SK-N-SH (cell line): ENCODE results near the gene RBMS1. TPM values are rescaled to one million over a fixed set of nuclear protein-coding genes. Genes with fewer than 3 reads are reported as not detected.

Source experiments
- CTCF ChIA-PET: fragments of 300-600, 350-600 bp; formaldehyde crosslinking; extraction: SDS; loops from one replicate; lab custom pipeline; 2021; lab: Yijun Ruan, JAX
- POLR2A ChIA-PET: fragments of 350-600 bp; sonication (Branson Sonifier 250); formaldehyde crosslinking; extraction: SDS; loops from one replicate; lab custom pipeline; 2020; ENCODE audit warnings: antibody characterized with exemption, inconsistent platforms; lab: Yijun Ruan, JAX
- DNase-seq: peaks from one replicate; pipeline ENCODE4 v3.0.0; 2012
- H2AFZ ChIP-seq: fragments of 200-600 bp; sonication (generic); 2 replicates; pipeline ENCODE4 v1.8.1; 2016; ENCODE audit warnings: antibody characterized with exemption, mild to moderate bottlenecking, low read depth
- H3F3A ChIP-seq: fragments of 200-600 bp; sonication (generic); replicated peaks from 2 replicates; pipeline ENCODE3; 2016; ENCODE audit warnings: antibody characterized with exemption, mild to moderate bottlenecking; ENCODE audit not compliant: insufficient read depth
- H3K27ac ChIP-seq, 2 experiments: fragments of 200-500 bp in 1 of 2; fragments of 200-600 bp in 1 of 2; sonication (Bioruptor generic) in 1 of 2; sonication (generic), shearing (Covaris generic) in 1 of 2; 2 replicates each; pipeline versions ENCODE4 v1.5.1 to v1.6.1; 2014 to 2016; ENCODE audit warnings: low read depth in 2 of 2, inconsistent platforms in 1 of 2, low read length in 1 of 2, mild to moderate bottlenecking in 1 of 2, mixed read lengths in 1 of 2
- H3K27me3 ChIP-seq: fragments of 200-600 bp; sonication (generic), shearing (Covaris generic); 2 replicates; pipeline ENCODE4 v1.6.1; 2016; ENCODE audit warnings: mixed run types; ENCODE audit not compliant: insufficient read depth
- H3K36me3 ChIP-seq, 2 experiments: fragments of 200-500 bp in 1 of 2; fragments of 200-600 bp in 1 of 2; sonication (Bioruptor generic) in 1 of 2; sonication (generic) in 1 of 2; replicated peaks in 1 of 2; 2 replicates each; pipeline versions ENCODE3 to v1.5.1; 2014 to 2016; ENCODE audit warnings: low read length in 1 of 2, mild to moderate bottlenecking in 1 of 2; ENCODE audit not compliant: insufficient read depth in 2 of 2, control insufficient read depth in 1 of 2
- H3K4me1 ChIP-seq, 2 experiments: fragments of 200-500 bp in 1 of 2; fragments of 200-600 bp in 1 of 2; sonication (Bioruptor generic) in 1 of 2; sonication (generic), shearing (Covaris generic) in 1 of 2; 2 replicates each; pipeline versions ENCODE4 v1.5.1 to v1.6.1; 2014 to 2016; ENCODE audit warnings: low read depth in 1 of 2, low read length in 1 of 2, mixed run types in 1 of 2; ENCODE audit not compliant: insufficient read depth in 2 of 2, control insufficient read depth in 1 of 2
- H3K4me2 ChIP-seq: fragments of 200-600 bp; sonication (generic), shearing (Covaris generic); 2 replicates; pipeline ENCODE4 v1.6.1; 2017; ENCODE audit warnings: mixed run types
- H3K4me3 ChIP-seq, 2 experiments: fragments of 200-500 bp in 1 of 2; fragments of 200-600 bp in 1 of 2; sonication (Bioruptor generic) in 1 of 2; sonication (generic), shearing (Covaris generic) in 1 of 2; 2 replicates each; pipeline versions ENCODE4 v1.5.1 to v1.8.1; 2014 to 2016; ENCODE audit warnings: low read depth in 2 of 2, inconsistent platforms in 1 of 2, low read length in 1 of 2, mild to moderate bottlenecking in 1 of 2, mixed read lengths in 1 of 2, moderate library complexity in 1 of 2
- H3K79me2 ChIP-seq: fragments of 200-600 bp; sonication (generic); 2 replicates; pipeline ENCODE4 v1.8.1; 2017; ENCODE audit warnings: mild to moderate bottlenecking; ENCODE audit not compliant: insufficient read depth
- H3K9ac ChIP-seq: fragments of 200-600 bp; sonication (generic); 2 replicates; pipeline ENCODE4 v1.6.1; 2017; ENCODE audit warnings: mixed run types
- H3K9me2 ChIP-seq: fragments of 200-600 bp; sonication (generic); 2 replicates; pipeline ENCODE4 v1.6.1; 2017; ENCODE audit warnings: mixed run types
- H3K9me3 ChIP-seq: fragments of 200-600 bp; sonication (generic); 2 replicates; pipeline ENCODE4 v1.6.1; 2017; ENCODE audit warnings: mixed run types, mild to moderate bottlenecking, moderate library complexity
- H4K20me1 ChIP-seq: fragments of 200-600 bp; sonication (generic); 2 replicates; pipeline ENCODE4 v1.6.1; 2017; ENCODE audit warnings: mild to moderate bottlenecking, mixed run types; ENCODE audit not compliant: insufficient read depth
- CHD2 ChIP-seq: fragments of 150-350 bp; IDR thresholded peaks from 2 replicates; pipeline ENCODE4 v1.6.1; 2018; ENCODE audit warnings: low read length; ENCODE audit not compliant: partially characterized antibody
- FOXM1 ChIP-seq: IDR thresholded peaks from 2 replicates; pipeline ENCODE4 v1.4.0; 2012; ENCODE audit warnings: low read depth, mild to moderate bottlenecking
- GATA2 ChIP-seq: sonication (generic); formaldehyde crosslinking; IDR thresholded peaks from 2 replicates; pipeline ENCODE4 v1.5.0; 2020; ENCODE audit warnings: mild to moderate bottlenecking, missing genetic modification reagents
- JUND ChIP-seq: IDR thresholded peaks from 2 replicates; pipeline ENCODE4 v1.4.0; 2012
- MEF2A ChIP-seq: IDR thresholded peaks from 2 replicates; pipeline ENCODE4 v1.4.0; 2012; ENCODE audit warnings: low read depth, borderline replicate concordance
- NRF1 ChIP-seq: IDR thresholded peaks from 2 replicates; pipeline ENCODE4 v1.6.1; 2012; ENCODE audit warnings: low read depth, mild to moderate bottlenecking, low read length
- POLR2AphosphoS5 ChIP-seq: IDR thresholded peaks from 2 replicates; pipeline ENCODE4 v1.6.1; 2012; ENCODE audit warnings: low read depth, low read length
- RAD21 ChIP-seq: IDR thresholded peaks from 2 replicates; pipeline ENCODE4 v1.6.1; 2012; ENCODE audit warnings: mild to moderate bottlenecking, low read length
- TEAD4 ChIP-seq: IDR thresholded peaks from 2 replicates; pipeline ENCODE4 v1.4.0; 2012; ENCODE audit warnings: mild to moderate bottlenecking, borderline replicate concordance; ENCODE audit not compliant: insufficient read depth
- WGBS: methylation state at CpG from one replicate; pipeline ENCODE4 v1.1.6; 2017; ENCODE audit warnings: low lambda C conversion rate; 5-methylcytosine and 5-hydroxymethylcytosine counted together
- polyA plus RNA-seq, 3 experiments: library from polyadenylated mRNA; depleted of rRNA; stranded (reverse); fragments of >200 nt; gene quantifications; 2 replicates each; pipeline ENCODE4 v1.2.3, GENCODE V29; 2012
- TF ChIP-seq, protein P1 (sequence below): fragments of 150-350 bp; IDR thresholded peaks from 2 replicates; pipeline ENCODE4 v1.6.1; 2016; ENCODE audit warnings: mild to moderate bottlenecking, low read depth, low read length
- TF ChIP-seq, protein P2 (sequence below): IDR thresholded peaks from 2 replicates; pipeline ENCODE4 v1.4.0; 2012; ENCODE audit warnings: low read depth, borderline replicate concordance
- TF ChIP-seq, protein P3 (sequence below): fragments of 200-600 bp; sonication (generic); IDR thresholded peaks from 2 replicates; pipeline ENCODE4 v1.6.1; 2017; ENCODE audit warnings: antibody characterized with exemption, mild to moderate bottlenecking, moderate library complexity
- TF ChIP-seq, protein P4 (sequence below): fragments of 150-350 bp; IDR thresholded peaks from 2 replicates; pipeline ENCODE4 v1.6.1; 2017; ENCODE audit warnings: antibody characterized with exemption, low read length, low read depth, borderline replicate concordance

RBMS1 gene
- polyA plus RNA-seq, 1 of the 3 experiments (the other 2 are of a cell fraction) = 56.5 TPM

DNA sequence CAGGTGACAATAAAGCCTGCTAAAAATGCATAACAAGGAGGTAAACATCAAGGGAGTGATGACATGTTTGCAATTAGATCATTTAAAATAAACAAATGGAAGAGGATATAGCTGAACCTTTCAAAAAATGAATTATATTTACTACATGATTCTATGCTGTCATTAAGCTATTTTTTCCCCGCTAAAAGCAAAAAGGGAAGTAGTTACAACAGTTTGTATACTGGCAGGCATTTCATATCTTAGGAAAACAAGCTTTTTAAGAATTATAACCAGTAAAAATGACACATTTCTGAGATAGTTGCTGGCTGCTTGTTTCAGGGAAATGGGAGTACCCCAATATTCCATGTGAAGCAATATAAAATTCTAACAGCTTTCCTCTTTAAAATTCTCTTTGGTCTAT lies 204.5 kb downstream of the RBMS1 start:
- Histone ChIP-seq H3F3A (peaks cover 40% of the 10 kb centered on the region), H3K36me3 (peaks cover 62 to 85% of the 10 kb centered on the region in 2 experiments), H3K4me3 (no peak overlapping the region)
- TF ChIP-seq, protein P1, sequence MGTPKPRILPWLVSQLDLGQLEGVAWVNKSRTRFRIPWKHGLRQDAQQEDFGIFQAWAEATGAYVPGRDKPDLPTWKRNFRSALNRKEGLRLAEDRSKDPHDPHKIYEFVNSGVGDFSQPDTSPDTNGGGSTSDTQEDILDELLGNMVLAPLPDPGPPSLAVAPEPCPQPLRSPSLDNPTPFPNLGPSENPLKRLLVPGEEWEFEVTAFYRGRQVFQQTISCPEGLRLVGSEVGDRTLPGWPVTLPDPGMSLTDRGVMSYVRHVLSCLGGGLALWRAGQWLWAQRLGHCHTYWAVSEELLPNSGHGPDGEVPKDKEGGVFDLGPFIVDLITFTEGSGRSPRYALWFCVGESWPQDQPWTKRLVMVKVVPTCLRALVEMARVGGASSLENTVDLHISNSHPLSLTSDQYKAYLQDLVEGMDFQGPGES = no peak
- TF ChIP-seq, protein P2, sequence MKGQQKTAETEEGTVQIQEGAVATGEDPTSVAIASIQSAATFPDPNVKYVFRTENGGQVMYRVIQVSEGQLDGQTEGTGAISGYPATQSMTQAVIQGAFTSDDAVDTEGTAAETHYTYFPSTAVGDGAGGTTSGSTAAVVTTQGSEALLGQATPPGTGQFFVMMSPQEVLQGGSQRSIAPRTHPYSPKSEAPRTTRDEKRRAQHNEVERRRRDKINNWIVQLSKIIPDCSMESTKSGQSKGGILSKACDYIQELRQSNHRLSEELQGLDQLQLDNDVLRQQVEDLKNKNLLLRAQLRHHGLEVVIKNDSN = no peak
- TF ChIP-seq TEAD4 = no peak
- TF ChIP-seq MEF2A = no peak
- no peak for TF ChIP-seq FOXM1
- no peak for TF ChIP-seq CHD2
- no peak for TF ChIP-seq NRF1
- TF ChIP-seq RAD21 = no peak
- TF ChIP-seq, protein P3, sequence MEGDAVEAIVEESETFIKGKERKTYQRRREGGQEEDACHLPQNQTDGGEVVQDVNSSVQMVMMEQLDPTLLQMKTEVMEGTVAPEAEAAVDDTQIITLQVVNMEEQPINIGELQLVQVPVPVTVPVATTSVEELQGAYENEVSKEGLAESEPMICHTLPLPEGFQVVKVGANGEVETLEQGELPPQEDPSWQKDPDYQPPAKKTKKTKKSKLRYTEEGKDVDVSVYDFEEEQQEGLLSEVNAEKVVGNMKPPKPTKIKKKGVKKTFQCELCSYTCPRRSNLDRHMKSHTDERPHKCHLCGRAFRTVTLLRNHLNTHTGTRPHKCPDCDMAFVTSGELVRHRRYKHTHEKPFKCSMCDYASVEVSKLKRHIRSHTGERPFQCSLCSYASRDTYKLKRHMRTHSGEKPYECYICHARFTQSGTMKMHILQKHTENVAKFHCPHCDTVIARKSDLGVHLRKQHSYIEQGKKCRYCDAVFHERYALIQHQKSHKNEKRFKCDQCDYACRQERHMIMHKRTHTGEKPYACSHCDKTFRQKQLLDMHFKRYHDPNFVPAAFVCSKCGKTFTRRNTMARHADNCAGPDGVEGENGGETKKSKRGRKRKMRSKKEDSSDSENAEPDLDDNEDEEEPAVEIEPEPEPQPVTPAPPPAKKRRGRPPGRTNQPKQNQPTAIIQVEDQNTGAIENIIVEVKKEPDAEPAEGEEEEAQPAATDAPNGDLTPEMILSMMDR = no peak
- TF ChIP-seq, all 33 proteins: peak for 0
- ChIA-PET CTCF (interaction anchor here (0.8 to 2.0 kb wide), 3 partner anchors 10 to 706 kb away, joined by 3 to 5 read pairs (median 3); no protein-coding TSS in a partner anchor), POLR2A (no interaction called here)
- DNase-seq = no peak
- Histone ChIP-seq H4K20me1 (no peaks in the 10 kb centered on the region), H3K4me2 (peak overlapping the region; percentile 11; the same call in 1 of the 2 replicates), H3K27me3 (no peaks in the 10 kb centered on the region), H3K9ac (no peak overlapping the region), H3K79me2 (peaks cover 31% of the 10 kb centered on the region; the same call in 1 of the 2 replicates), H3K27ac (peak overlapping the region; percentile 16 to 44; a peak in 2 of 4 replicates), H3K9me3 (no peaks in the 10 kb centered on the region), H3K4me1 (peaks cover 12 to 21% of the 10 kb centered on the region in 2 experiments), H2AFZ (no peak overlapping the region), H3K9me2 (no peaks in the 10 kb centered on the region)
- 97% methylated on average over 1 of the region's 1 CpG for WGBS

DNA sequence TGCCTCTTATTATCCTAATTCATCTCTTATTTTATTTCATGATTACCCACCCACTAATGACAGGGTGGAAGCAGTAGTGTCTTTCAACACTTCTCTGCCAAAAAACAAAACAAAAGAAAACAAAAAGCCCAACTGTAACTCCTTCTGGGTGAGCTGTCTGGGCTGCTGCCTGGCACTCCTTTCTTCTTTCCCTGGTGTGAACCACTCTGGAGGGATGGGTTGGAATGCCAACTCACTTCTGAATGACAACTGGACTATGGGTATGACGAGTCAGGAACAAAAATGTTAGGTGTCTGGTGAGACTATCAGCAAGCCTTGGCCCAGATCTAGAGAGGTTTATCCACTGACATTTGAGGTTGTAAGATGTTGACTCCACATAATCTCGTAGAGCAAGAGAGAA lies 205.3 kb downstream of the RBMS1 start:
- no peaks in the 10 kb centered on the region for H3K9me2 ChIP-seq
- ChIA-PET POLR2A (no interaction called here), CTCF (no interaction called here)
- H3K9me3 ChIP-seq = no peaks in the 10 kb centered on the region
- H2AFZ ChIP-seq = no peak overlapping the region
- peak overlapping the region in 1 of 2 experiments; percentile 44; a peak in 3 of 4 replicates for H3K27ac ChIP-seq
- H3K4me1 ChIP-seq = peaks cover 8 to 17% of the 10 kb centered on the region in 2 experiments
- peak overlapping the region; percentile 11; the same call in 1 of the 2 replicates for H3K4me2 ChIP-seq
- H3K4me3 ChIP-seq = no peak overlapping the region
- peaks cover 67 to 88% of the 10 kb centered on the region in 2 experiments for H3K36me3 ChIP-seq
- H3K9ac ChIP-seq = no peak overlapping the region
- no peaks in the 10 kb centered on the region for H3K27me3 ChIP-seq
- no peak for TF ChIP-seq MEF2A
- no peak for TF ChIP-seq JUND
- 0 out of 2 replicates have a peak, but pooled peaks have one; percentile 6 for TF ChIP-seq POLR2AphosphoS5
- no peak for TF ChIP-seq GATA2 (CRISPR knock-in tag)
- TF ChIP-seq, protein P4, sequence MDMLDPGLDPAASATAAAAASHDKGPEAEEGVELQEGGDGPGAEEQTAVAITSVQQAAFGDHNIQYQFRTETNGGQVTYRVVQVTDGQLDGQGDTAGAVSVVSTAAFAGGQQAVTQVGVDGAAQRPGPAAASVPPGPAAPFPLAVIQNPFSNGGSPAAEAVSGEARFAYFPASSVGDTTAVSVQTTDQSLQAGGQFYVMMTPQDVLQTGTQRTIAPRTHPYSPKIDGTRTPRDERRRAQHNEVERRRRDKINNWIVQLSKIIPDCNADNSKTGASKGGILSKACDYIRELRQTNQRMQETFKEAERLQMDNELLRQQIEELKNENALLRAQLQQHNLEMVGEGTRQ = no peak
- TF ChIP-seq, protein P3 = no peak
- DNase-seq = no peak
- 86% methylated on average over 2 of the region's 2 CpGs for WGBS
- H4K20me1 ChIP-seq = no peaks in the 10 kb centered on the region
- peaks cover 31% of the 10 kb centered on the region; the same call in 1 of the 2 replicates for H3K79me2 ChIP-seq
- peaks cover 42% of the 10 kb centered on the region for H3F3A ChIP-seq
